GM12878 (cell line): ENCODE measurements around the gene GSTT4. TPM values are rescaled to one million over a fixed set of nuclear protein-coding genes. Genes with fewer than 3 reads are reported as not detected.

Experiments
- ATAC-seq: fragments of 200-7000 bp; cut with Tn5 transposase; 3 replicates; pipeline ENCODE4 v1.9.1; 2020; ENCODE audit warnings: mild to moderate bottlenecking, moderate library complexity
- BruUV-seq: library from RNA; stranded (reverse); fragments of 400-500 nt; replicated peaks from 2 replicates; lab custom pipeline; 2021; lab: Mats Ljungman, UMichigan
- CTCF ChIA-PET: fragments of 300-600 bp; sonication (Branson Sonifier 250); formaldehyde crosslinking; extraction: SDS; loops from one replicate; lab custom pipeline; 2021; ENCODE audit warnings: inconsistent platforms; lab: Yijun Ruan, JAX
- POLR2A ChIA-PET: fragments of 350-600 bp; formaldehyde crosslinking; extraction: SDS; loops from one replicate; lab custom pipeline; 2021; ENCODE audit warnings: inconsistent platforms; lab: Charles Lee
- RAD21 ChIA-PET: fragments of 300-600 bp; sonication (Branson Sonifier 250); formaldehyde crosslinking; loops from one replicate; lab custom pipeline; 2023; ENCODE audit warnings: antibody characterized with exemption; ENCODE audit not compliant: unreplicated experiment; lab: Charles Lee
- SMC1A ChIA-PET: fragments of 300-600 bp; sonication (Branson Sonifier 250); formaldehyde crosslinking; loops from one replicate; lab custom pipeline; 2023; ENCODE audit not compliant: unreplicated experiment, uncharacterized antibody; lab: Charles Lee
- DNase-seq: peaks from one replicate; pipeline ENCODE4 v3.0.0-alpha.2; 2011; ENCODE audit warnings: low read depth, low spot score
- FAIRE-seq: peaks from 3 replicates; lab custom pipeline; 2011; peaks lifted over from hg19 to GRCh38; lab: Jason Lieb, UNC
- H2AFZ ChIP-seq: 2 replicates; pipeline ENCODE4 v1.6.0; 2011; ENCODE audit warnings: low read depth, low read length, control low read depth; ENCODE audit not compliant: control insufficient read depth
- H3K27ac ChIP-seq: 2 replicates; pipeline ENCODE4 v1.5.1; 2011; ENCODE audit warnings: control low read depth; ENCODE audit not compliant: control insufficient read depth, insufficient read depth
- H3K27me3 ChIP-seq, 2 experiments: replicated peaks in 1 of 2; 2 replicates each; pipeline versions ENCODE4 v1.6.0 to v1.6.1; 2011; ENCODE audit warnings: low read length in 1 of 2; ENCODE audit not compliant: control insufficient read depth in 2 of 2, insufficient read depth in 2 of 2
- H3K36me3 ChIP-seq, 2 experiments: 2 replicates each; pipeline ENCODE4 v1.5.1; 2011; ENCODE audit warnings: low read length in 1 of 2; ENCODE audit not compliant: control insufficient read depth in 2 of 2, insufficient read depth in 2 of 2
- H3K4me1 ChIP-seq: 2 replicates; pipeline ENCODE4 v1.6.1; 2011; ENCODE audit warnings: mild to moderate bottlenecking, low read length, moderate library complexity, mixed read lengths; ENCODE audit not compliant: control insufficient read depth, insufficient read depth
- H3K4me2 ChIP-seq: 2 replicates; pipeline ENCODE4 v1.6.0; 2011; ENCODE audit warnings: control low read depth; ENCODE audit not compliant: control insufficient read depth, insufficient read depth
- H3K4me3 ChIP-seq: fragments of 200-600 bp; sonication (generic); 2 replicates; pipeline ENCODE4 v1.5.1; 2016
- H3K79me2 ChIP-seq: 2 replicates; pipeline ENCODE4 v1.6.0; 2011; ENCODE audit warnings: low read length; ENCODE audit not compliant: control insufficient read depth, insufficient read depth
- H3K9ac ChIP-seq: 2 replicates; pipeline ENCODE4 v1.8.0; 2011; ENCODE audit warnings: low read length, control low read depth, mixed read lengths; ENCODE audit not compliant: control insufficient read depth, insufficient read depth
- H3K9me3 ChIP-seq: replicated peaks from 3 replicates; pipeline ENCODE4 v1.5.1; 2011; ENCODE audit warnings: mild to moderate bottlenecking, low read length; ENCODE audit not compliant: control insufficient read depth, insufficient read depth
- H4K20me1 ChIP-seq: 2 replicates; pipeline ENCODE4 v1.6.0; 2011; ENCODE audit not compliant: control insufficient read depth, insufficient read depth
- BCL3 ChIP-seq: IDR thresholded peaks from 2 replicates; pipeline ENCODE4 v1.6.1; 2011; ENCODE audit warnings: borderline replicate concordance, low read depth, mild to moderate bottlenecking, moderate library complexity, low read length; ENCODE audit not compliant: insufficient read depth, poor library complexity, severe bottlenecking
- CBX3 ChIP-seq: fragments of 200-600 bp; sonication (generic); IDR thresholded peaks from 2 replicates; pipeline ENCODE4 v1.6.1; 2016; ENCODE audit warnings: low read depth, borderline replicate concordance
- CBX5 ChIP-seq: sonication (generic); IDR thresholded peaks from 2 replicates; pipeline ENCODE4 v1.6.1; 2016; ENCODE audit warnings: low read depth, moderate library complexity, mild to moderate bottlenecking, inconsistent platforms
- CHD2 ChIP-seq: IDR thresholded peaks from 2 replicates; pipeline ENCODE4 v1.6.1; 2011; ENCODE audit warnings: low read depth, low read length, improper control_type of control experiment, borderline replicate concordance
- FOS ChIP-seq: IDR thresholded peaks from 3 replicates; pipeline ENCODE4 v1.6.1; 2011; ENCODE audit warnings: borderline replicate concordance; ENCODE audit not compliant: insufficient read length; ENCODE audit errors: extremely low read depth
- MYB ChIP-seq: fragments of 150-350 bp; IDR thresholded peaks from 2 replicates; pipeline ENCODE4 v1.6.1; 2014; ENCODE audit warnings: mild to moderate bottlenecking, low read depth, low read length, borderline replicate concordance
- NFYA ChIP-seq: IDR thresholded peaks from 2 replicates; pipeline ENCODE4 v1.6.1; 2011; ENCODE audit warnings: low read depth, mild to moderate bottlenecking, low read length, improper control_type of control experiment, borderline replicate concordance
- NFYB ChIP-seq: IDR thresholded peaks from 2 replicates; pipeline ENCODE4 v1.6.1; 2011; ENCODE audit warnings: low read depth, mild to moderate bottlenecking, low read length, improper control_type of control experiment, moderate library complexity; ENCODE audit not compliant: insufficient read depth
- POU2F2 ChIP-seq: IDR thresholded peaks from 3 replicates; pipeline ENCODE4 v1.6.1; 2011; ENCODE audit warnings: low read depth, mild to moderate bottlenecking, low read length, borderline replicate concordance
- RELB ChIP-seq: fragments of 450-650 bp; IDR thresholded peaks from 2 replicates; pipeline ENCODE4 v1.6.1; 2017; ENCODE audit warnings: low read depth, mild to moderate bottlenecking, moderate library complexity
- SUPT20H ChIP-seq: IDR thresholded peaks from 2 replicates; pipeline ENCODE4 v1.6.1; 2011; ENCODE audit warnings: low read depth, mild to moderate bottlenecking, low read length, moderate library complexity, borderline replicate concordance; ENCODE audit not compliant: control insufficient read depth
- WGBS: methylation state at CpG from one replicate; pipeline ENCODE4 v1.1.6; 2016; ENCODE audit warnings: low lambda C conversion rate; ENCODE audit not compliant: insufficient replicate concordance, insufficient coverage; ENCODE audit errors: missing lambda C conversion rate; 5-methylcytosine and 5-hydroxymethylcytosine counted together
- in situ Hi-C: fragments of 300-500 bp; cut with MboI; formaldehyde crosslinking; loops from 9 replicates; pipeline ENCODE4 v1.14.3; 2018; ENCODE audit warnings: mixed read lengths
- intact Hi-C: fragments of 100-400 bp; cut with micrococcal nuclease; formaldehyde crosslinking; loops from one replicate; pipeline ENCODE4 v1.14.2; 2022; ENCODE audit not compliant: unreplicated experiment
- polyA plus RNA-seq, 11 experiments: library from polyadenylated mRNA; depleted of rRNA in 4 of 11; unstranded in 6 of 11; stranded (reverse) in 5 of 11; fragments of >200 nt; fragmentation: Nextera tagmentation in 4 of 11; fragmentation: Illumina TruSeq in 1 of 11; extraction: Ambion mirVana in 4 of 11; extraction: Trizol in 1 of 11; gene quantifications; 1 replicate in 1 of 11; 2 replicates in 10 of 11; pipeline versions ENCODE4 v1.2.1 to v1.2.3, GENCODE V29; 2011 to 2016; ENCODE audit warnings: inconsistent platforms in 2 of 11, missing spikeins in 2 of 11, low read depth in 1 of 11
- total RNA-seq, 4 experiments: library from RNA; depleted of rRNA in 3 of 4; stranded (reverse); fragments of >200 nt in 3 of 4; fragmentation: Illumina TruSeq in 1 of 4; extraction: Trizol in 1 of 4; gene quantifications; 2 replicates each; pipeline versions ENCODE4 v1.2.1 to v1.2.3, GENCODE V29; 2013 to 2021
- TF ChIP-seq, protein P1 (sequence below): fragments of 450-650 bp; formaldehyde crosslinking; IDR thresholded peaks from 2 replicates; pipeline ENCODE4 v1.5.0; 2022; ENCODE audit warnings: mild to moderate bottlenecking, missing genetic modification characterization

Gene GSTT4
- total and polyA plus RNA-seq, 10 of the 15 experiments (the other 5 are each of a cell fraction or from before 2014, with no cell fraction given) = not detected

DNA sequence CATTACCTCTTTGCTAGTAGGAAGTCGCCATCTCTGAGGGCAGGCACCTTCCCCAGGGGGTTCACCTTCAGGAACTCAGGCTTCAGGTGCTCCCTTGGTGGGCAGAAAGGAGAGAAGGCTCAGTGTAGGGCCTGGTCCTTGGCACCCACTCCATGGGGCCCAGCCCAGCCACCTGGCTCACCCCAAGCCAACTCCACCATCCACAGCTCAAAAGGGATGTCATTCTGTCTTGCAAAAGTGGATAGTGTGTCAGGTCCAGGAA, 2.7 kb upstream of the GSTT4 start (continued):
- TF ChIP-seq RELB (no peak), CBX5 (no peak), POU2F2 (no peak), SUPT20H (no peak)

GRCh38 chr22:24007253-24008021, 2.2 kb upstream of the GSTT4 start:
- no peaks in the 10 kb centered on the region for H3K36me3 ChIP-seq
- FAIRE-seq = no peak
- no peaks in the 10 kb centered on the region for H3K9me3 ChIP-seq
- peaks cover 14% of the 10 kb centered on the region for H3K79me2 ChIP-seq
- no peak overlapping the region for H3K4me2 ChIP-seq
- 28% methylated on average over 8 of the region's 8 CpGs for WGBS
- no peaks in the 10 kb centered on the region for H4K20me1 ChIP-seq
- no peak for DNase-seq
- no peaks in the 10 kb centered on the region for H3K4me1 ChIP-seq
- BruUV-seq = no TSS peak
- no peak overlapping the region for H3K4me3 ChIP-seq
- no peak overlapping the region for H2AFZ ChIP-seq
- ChIA-PET SMC1A (no interaction called here), RAD21 (no interaction called here), POLR2A (no interaction called here), CTCF (interaction anchor here (0.6 to 1.2 kb wide), 3 partner anchors 149 to 501 kb away, joined by 3 to 4 read pairs (median 3); no protein-coding TSS in a partner anchor)
- no peaks in the 10 kb centered on the region for H3K27me3 ChIP-seq
- intact Hi-C loops (loop anchor here (10.0 kb wide), 1 partner anchor 63 kb away; no protein-coding TSS in a partner anchor), in situ Hi-C loops (loop anchor here (5.0 kb wide), 1 partner anchor 70 kb away; no protein-coding TSS in a partner anchor)
- H3K27ac ChIP-seq = no peak overlapping the region
- H3K9ac ChIP-seq = no peak overlapping the region
- ATAC-seq = no peak
- TF ChIP-seq CHD2 (no peak), NFYA (no peak), MYB (no peak), NFYB (no peak), FOS (no peak), BCL3 (no peak), CBX3 (no peak)
- TF ChIP-seq, protein P1, sequence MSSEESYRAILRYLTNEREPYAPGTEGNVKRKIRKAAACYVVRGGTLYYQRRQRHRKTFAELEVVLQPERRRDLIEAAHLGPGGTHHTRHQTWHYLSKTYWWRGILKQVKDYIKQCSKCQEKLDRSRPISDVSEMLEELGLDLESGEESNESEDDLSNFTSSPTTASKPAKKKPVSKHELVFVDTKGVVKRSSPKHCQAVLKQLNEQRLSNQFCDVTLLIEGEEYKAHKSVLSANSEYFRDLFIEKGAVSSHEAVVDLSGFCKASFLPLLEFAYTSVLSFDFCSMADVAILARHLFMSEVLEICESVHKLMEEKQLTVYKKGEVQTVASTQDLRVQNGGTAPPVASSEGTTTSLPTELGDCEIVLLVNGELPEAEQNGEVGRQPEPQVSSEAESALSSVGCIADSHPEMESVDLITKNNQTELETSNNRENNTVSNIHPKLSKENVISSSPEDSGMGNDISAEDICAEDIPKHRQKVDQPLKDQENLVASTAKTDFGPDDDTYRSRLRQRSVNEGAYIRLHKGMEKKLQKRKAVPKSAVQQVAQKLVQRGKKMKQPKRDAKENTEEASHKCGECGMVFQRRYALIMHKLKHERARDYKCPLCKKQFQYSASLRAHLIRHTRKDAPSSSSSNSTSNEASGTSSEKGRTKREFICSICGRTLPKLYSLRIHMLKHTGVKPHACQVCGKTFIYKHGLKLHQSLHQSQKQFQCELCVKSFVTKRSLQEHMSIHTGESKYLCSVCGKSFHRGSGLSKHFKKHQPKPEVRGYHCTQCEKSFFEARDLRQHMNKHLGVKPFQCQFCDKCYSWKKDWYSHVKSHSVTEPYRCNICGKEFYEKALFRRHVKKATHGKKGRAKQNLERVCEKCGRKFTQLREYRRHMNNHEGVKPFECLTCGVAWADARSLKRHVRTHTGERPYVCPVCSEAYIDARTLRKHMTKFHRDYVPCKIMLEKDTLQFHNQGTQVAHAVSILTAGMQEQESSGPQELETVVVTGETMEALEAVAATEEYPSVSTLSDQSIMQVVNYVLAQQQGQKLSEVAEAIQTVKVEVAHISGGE (CRISPR knock-in tag) = no peak
